Activated CD8-positive, alpha-beta memory T cell treated with anti-CD3 and anti-CD28 coated beads for 1 hour (primary cell): Measurements from ENCODE around the gene OBP2A.
"Not testable (repeated sequence)": the region's sequence is repeated elsewhere in the genome, so short reads cannot be mapped to it uniquely, and the experiment has no call there.

Experiments used
- DNase-seq, 2 donors: peaks; one replicate each; pipeline ENCODE4 v3.0.0-alpha.2; 2020; ENCODE audit warnings: low read depth in 1 of 2; ENCODE audit errors: extremely low read depth in 1 of 2

The OBP2A gene

DNA sequence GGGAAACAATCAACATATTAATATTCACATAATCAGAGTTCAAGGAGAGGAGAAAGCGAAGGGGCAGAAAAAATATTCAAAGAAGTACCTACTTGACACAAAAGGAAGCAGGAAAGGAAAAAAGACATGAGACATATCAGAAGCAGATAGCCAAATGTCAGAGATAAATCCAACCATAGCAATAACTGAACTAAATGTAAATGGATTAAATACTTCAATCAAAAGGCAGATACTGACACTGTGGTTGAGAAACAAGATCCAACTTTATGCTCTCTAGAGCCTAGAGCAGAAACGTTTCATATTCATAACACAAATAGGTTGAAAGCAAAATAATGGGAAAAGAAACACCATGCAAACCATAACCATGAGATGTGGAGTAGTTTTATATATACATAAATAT lies 36.5 kb upstream of the OBP2A start:
- DNase-seq = no peak

DNA sequence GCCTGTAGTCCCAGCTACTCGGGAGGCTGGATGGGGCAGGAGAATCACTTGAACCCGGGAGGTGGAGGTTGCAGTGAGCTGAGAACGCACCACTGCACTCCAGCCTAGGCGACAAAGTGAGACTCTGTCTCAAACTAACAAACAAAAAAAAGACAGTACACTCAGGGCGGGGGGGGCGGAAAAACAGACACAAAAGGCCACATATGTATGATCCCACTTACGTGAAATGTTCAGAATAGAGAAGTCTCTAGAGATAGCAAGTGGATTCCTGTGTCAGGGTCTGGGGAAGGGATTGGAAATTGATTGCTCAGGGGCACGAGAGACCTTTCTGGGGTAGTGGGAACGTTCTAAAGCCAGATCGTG lies 33.7 kb upstream of the OBP2A start:
- DNase-seq = no peak

DNA sequence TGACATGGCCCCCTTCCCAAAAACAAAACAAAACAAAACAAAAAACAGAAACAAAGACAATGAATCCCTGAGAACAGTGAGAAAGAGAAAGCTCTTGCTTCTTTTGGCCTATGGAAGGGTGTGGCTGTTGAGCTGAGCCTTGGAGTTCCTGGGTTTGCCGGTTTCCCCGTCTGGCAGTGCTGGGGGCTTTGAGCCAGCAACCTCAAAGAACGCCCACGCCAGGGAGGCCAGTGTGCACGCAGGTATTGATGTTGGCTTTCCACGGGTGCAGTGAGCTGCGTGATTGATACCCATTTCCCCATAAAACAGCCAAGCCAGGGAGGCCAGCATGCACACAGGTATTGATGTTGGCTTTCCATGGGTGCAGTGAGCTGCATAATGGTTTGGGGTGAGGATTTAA lies 33.0 kb upstream of the OBP2A start:
- no peak for DNase-seq

DNA sequence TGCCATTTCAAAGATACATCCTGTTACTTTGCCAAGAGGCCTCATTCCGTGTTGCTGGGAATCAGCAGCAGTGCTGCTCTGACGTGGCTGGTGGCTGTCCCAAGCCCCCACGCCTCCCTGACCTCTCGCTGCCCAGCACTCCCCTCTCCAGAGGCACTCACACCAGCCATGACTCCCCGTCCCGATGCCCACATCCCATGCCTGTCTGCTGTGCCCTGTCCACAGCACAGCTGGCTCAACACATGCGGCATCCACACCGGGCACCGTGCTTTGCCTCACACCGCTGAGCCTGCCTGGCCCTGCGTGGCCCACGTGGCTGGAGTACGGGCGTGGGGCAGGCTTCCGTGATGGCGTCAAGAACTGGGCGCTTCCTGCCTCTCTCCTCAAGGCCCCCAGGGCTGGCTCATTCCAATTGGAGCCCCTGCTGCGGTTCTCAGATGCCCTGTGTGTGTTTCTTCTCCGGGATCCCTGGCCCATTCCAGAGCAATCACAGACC lies 32.5 kb upstream of the OBP2A start:
- DNase-seq = no peak

DNA sequence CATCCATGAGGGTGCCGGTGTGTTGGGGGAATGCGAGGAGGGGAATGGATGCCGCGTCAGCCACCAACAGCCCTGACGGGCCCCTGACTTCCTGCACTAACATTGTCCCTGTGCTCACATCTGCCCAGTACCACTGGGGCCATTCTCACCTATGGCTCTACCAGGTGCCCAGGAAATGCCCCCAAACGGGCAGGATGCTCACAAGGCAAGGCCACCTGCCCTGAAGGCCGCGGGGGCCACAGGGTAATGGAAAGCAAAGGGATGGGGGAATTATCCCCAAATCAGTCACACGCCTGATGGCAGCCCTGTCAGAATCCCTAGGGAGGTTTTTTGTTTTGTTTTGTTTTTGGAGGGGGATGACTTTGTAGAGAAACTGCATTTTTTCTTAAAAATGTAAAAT lies 32.0 kb upstream of the OBP2A start:
- not testable (repeated sequence) for DNase-seq

DNA sequence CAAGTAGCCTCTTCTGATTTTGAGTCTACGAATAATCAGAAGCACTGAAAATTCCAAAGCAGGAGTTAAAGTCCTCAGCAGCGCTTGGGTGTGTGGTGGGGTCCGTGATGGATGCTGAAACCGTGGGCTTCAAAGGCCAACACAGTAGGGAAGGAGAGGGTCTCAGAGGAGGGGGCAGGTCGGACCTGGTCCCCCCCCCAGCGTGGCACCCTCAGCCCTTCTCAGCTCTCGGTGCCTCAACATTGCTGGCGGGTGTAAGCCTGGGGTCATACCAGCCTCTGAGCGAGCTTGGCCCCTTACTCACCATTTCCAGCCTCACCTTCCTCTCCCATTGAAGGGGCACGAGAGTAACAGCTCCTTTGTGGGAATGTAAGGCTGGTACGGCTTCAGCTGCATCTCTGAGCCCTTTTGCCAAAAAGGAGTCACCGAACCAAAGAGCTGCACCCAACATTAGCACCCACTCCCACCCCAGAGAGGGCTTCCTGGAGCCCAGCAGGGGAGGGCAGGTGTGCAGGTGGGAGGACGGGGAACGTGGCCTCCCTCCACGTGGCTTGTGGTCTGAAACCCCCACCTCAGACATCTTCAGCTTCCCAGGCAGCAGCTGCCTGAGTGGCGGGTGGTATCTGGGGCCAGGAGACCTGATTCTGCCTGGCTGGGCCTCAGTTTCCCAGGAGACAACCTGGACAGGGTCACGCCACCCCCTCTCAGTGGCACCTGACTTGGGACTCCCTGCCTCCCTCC lies 31.4 kb upstream of the OBP2A start:
- no peak for DNase-seq

DNA sequence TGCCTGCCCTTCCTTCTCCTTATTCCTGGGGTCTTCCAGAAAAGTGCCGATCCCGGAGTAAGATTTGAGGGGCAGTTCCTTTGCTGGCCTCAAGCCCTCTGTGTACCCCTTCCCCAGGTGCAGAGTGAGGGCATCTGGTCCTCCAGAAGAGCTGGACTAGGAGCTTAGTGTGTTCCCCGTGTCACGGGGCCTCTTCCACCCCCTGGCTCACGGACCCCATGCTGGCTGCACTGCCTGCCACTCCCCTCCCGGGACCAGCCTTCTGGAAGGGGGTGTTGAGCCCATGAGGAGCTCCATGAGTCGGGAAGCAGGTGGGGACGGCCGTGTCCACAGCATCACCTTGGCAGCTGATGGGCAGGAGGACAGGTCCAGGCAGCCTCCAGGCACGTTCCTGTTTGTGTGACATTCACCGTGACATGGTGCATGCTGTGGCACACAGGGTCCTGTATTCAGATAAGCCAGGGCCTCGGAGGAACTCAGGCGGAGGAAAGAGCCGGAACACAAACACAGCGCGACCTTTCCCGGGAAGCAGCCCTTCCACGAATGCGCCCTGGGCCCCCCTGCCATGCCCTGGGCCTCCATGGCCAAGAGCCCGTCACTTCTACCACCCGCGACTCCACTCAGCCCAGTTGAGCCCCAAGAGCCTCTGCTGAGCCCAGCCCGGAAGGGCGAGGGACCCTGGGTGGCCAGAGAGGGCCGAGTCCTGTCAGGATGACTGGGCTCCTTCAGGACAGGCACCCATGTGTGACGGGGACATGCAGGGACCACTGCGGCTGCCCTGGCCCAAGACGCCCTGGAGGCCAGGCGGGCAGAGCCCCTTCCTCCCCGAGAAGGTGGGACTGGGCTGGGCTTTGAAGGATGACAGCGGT lies 30.6 kb upstream of the OBP2A start:
- DNase-seq = no peak

DNA sequence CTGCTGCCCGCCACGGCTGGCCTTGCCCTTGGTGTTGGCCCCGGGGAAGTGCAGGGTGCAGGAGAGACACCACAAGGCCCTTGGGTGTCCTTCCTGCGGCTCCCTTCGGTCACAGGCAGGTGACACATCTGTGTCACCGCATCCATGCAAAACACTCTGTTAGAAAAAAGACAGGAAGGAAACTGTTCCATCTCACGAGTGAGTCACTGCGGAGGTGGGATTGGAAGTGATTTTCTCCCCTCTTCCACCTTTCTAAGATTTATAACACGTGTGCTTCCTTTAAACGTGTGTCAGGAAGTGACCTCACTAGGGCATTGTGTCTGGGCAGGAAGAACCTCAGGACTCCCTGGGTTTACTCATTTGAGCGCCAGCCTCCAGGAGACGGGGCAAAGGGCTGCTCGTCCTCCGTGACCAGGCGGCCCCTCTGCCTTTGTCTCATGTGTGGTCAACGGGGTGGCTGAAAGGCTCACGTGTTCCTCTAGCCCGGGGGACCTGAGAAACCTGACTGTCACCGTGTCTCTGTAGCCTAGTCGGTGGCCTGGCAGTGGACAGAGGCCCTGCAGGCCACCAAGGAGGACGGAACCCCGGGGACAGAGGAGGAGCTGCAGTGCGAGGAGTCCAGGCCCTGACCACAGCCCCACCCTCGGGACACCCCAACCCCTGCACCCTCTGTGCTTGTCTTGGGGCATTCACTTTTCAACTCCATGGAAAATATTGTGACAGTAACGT lies 29.6 kb upstream of the OBP2A start:
- no peak for DNase-seq

DNA sequence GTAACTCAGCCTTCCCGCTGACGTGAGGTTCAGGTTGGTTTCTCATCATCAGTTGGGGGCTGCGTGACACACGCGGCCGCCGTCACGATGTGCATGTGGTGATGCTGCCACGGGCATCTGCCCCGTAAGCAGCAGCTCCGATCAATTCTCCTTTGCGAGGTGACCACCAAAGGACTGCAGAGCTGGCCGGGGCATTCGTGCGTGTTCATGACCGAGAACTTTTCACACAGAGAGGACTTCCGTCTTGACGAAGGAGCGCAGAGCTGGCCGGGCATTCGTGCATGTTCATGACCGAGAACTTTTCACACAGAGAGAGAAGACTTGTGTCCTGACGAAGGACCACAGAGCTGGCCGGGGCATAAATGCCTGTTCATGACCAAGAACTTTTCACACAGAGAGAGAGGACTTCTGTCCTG lies 28.5 kb upstream of the OBP2A start:
- no peak for DNase-seq

DNA sequence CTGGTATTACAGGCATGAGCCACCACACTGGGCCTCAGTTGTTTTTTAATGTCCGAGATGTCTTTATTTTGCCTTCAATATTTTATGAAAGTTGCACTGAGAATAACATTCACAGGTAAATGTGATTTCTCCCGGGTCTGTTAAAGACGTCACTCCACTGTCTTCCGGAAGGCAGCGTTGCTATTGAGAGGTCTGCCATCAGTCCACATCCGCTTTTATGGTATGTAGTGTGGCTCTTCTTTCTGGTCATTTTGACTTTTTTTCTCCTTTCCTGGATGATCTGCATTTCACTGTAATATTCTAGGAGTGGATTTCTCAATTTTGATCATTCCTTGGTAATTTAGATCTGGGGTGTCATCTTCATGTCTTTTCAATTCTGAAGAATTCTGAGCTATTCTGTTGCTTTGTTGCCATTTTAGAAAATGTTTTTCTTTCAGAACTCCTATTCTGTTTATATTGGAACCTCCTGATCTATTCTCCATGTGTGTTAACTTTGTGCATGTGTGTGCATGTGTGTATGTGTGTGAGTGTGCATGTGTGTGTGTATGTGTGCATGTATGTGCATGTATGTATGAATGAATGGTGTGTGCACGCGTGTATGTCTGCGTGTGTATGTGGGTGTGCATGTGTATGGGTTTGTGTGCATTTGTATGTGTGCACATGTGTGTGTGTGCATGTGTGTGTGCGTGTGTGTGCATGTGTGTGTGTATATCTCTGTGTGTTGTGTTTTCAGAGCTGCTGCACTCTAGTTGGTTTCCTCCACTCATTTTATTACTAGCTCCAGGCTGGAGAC lies 26.6 kb upstream of the OBP2A start:
- DNase-seq = no peak

DNA sequence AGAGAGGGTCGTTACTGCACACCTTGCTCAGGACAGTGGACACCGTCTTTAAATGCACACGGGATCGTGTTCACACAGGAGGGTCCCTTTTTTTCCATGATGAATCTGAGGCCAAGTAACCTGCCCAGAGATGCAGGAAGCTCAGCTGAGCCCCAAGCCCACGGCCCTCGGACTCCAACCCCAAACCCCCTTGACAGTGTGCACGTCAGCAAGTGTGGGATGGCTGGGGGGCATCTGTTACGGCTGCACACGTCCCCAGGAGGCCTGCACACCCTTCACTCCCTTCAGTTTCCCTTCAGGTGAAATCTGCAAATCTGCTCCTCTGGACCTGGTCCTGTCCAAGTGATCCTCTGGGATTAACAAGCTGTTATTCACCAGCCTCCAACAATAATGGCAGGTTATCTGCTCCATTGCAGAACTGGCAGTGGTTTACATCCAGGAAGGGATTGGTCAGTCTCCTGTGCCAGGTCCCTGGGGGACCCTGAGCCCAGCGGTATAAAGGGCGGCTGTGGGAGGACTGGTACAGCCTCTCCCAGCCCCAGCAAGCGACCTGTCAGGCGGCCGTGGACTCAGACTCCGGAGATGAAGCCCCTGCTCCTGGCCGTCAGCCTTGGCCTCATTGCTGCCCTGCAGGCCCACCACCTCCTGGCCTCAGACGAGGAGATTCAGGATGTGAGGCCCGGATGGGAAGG lies 24.9 kb upstream of the OBP2A start, which contains the start of gene LCN1:
Gene LCN1, plus strand, starts transcription at position 525 of the 692 bp plus-strand sequence. Its CDS starts 58 bp downstream, at position 583.
- DNase-seq = no peak

DNA sequence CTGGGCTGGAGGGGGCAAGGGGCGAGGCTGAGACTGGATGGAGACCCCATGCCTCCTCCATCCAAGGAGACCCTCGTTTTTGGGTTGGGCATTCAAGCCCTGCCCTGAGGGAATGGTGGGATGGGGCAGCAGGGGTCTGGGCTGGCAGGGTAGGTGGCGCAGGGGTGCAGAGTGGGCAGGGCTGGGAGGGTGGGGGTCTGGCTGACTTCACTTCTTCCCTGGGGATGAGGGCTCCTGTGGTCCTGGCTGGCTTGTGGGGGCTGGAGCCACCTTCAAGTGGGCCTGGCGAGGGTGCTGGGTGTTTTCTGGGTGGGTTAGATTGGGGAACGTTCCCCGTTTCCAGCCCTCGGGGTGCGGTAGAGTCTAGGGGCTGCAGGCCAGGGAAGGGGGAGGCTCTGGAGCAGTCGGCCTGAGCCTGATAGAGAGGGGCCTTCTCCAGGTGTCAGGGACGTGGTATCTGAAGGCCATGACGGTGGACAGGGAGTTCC lies 24.3 kb upstream of the OBP2A start:
- no peak for DNase-seq

DNA sequence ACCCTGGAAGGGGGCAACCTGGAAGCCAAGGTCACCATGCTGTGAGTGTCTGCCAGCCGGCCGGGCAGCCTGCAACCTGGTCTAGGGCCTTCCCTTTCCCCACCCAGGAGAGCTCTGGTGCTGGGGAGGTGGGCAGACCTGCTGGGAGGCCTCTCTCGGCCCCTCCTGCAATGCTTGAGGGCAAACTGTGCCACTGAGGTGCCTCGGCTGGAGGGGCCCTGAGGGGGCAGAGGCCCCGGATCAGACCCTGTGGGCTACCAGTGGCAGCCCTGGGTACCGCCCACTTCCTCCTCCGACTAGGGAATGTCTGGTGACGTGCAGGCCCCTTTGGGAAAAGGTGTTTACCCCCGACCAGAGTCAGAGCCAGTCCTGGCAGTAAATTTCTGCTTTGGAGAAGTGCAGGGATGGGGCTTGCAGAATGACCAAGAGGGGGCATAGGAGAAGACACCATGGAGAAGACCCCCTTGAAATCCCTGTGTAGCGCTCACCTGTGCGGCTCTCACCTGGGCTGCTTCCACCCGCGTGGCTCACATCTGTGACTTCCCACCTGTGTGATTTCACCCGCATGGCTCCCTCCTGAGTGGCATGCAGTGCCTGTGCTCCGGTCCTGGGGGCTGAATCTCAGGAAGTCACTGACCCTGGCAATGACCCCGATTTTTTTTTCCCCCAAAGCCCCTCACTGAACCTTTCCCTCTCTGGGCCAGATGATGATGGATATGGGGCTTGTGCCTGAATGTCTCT lies 23.6 kb upstream of the OBP2A start:
- no peak for DNase-seq

DNA sequence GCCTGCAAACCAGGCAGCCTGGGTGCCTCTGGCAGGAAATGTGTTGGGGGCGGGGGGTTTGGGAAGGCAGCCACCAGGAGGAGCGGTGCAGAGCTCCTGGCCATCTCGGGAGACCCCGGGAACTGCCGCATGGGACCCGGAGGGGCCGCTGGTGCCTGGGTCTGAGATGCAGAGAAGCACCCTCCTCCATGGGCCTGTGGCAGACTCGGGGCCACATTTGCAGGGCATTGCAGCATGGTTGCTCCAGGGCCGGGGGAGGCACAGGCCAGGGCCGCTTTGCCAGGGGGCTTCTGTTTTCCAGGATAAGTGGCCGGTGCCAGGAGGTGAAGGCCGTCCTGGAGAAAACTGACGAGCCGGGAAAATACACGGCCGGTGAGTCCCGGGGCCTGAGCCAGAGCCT lies 23.0 kb upstream of the OBP2A start:
- DNase-seq = no peak

DNA sequence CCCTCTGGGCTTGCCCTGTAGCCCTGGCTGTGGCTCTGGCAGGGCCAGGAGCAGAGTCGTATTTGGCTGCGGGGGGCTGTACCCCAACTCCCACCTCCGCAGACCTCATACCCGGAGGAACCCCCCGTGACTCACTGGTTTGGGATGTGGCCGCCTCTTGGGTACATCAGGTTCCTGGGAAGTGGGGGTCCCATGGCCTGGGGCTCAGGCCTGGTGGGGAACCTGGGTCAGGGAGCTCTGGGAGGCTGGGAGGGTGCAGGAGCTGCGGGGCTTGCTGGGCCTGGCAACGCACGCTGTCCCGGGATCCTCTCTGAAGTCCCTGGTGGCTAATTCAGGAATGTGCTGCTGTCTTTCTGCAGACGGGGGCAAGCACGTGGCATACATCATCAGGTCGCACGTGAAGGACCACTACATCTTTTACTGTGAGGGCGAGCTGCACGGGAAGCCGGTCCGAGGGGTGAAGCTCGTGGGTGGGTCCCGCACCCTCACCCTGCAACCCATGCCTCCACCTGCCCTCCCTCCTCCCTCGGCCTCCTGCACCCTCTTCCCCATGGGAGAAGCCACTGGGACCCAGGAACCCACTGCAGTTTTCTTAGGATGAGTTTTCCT lies 22.3 kb upstream of the OBP2A start:
- no peak for DNase-seq

DNA sequence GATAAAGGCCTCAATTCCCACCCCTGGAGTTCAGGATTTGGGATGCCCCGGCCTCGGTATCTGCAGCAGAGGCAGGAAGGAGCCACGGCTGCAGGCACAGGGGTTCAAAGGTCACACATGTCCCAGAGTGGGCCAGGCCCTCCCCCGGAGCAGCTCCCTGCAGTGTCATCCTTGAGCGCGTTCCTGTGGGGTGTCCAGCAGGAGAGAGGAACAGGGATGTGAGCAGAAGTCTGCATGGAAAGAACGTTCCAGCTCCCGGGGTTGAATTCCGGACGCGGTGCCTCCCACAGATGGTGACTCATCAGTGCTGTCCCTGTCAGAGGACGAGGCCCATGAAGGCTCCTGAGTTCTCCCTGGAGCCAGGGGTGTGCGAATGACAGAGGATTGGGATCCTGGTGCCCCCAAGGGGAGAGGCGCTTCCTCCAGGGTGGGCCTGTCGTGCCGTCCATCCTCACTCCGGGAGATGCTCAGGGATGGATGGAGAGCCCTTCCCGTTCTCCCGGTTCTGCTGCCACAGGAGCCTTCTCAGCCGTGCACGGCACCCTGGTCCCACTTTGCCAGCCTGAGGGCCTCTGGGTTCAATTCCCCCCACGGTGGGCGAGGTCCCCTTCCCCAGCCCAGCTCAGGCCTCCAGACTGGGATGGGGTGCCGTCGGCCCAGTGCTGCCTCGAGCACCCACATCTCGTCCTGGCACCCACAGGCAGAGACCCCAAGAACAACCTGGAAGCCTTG lies 21.6 kb upstream of the OBP2A start:
- DNase-seq = no peak

DNA sequence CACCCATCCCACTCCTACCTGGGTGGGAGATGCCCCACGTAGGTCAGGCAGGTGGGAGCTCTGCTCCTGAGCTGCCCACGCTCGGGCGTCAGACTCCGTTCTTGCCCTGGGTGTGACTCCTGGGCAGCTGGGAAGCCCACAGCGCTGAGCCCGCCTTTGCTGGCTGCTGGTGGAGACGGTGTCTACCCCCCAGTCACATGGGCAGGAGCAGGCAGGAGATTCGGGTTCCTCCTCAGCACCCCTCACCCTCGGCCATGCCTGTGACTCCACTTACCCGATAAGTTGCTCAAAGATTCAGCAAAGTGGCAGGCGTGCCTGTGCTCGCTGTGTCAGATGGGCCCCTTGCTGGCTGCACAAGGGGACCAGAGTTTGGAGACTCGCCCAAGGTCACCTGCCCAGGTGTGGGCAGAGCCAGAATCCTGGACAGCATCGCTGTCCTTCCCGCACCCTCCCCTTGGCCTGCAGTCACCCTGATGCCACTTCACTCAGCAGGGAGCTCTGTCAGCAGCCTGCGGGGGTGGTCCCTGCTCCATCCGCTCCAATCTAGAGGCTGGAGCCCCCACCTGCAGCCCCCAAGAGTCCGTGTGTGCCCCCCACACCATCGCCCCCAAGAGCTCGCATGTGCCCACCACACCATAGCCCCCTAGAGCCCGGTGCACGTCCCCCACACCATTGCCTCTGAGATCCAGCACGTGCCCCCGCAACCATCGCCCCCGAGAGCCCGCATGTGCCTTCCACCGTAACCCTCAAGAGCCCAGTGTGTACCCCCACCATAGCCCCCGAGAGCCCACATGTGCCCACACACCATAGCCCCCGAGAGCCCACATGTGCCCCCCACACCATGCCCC lies 20.5 kb upstream of the OBP2A start:
- no peak for DNase-seq
